GOT3 (cell line): Measurements from ENCODE around the gene TPSB2.

Source experiments
- DNase-seq: peaks from one replicate; lab custom pipeline; 2025; ENCODE audit warnings: mixed read lengths; lab: John Stamatoyannopoulos, UW

Gene TPSB2

DNA sequence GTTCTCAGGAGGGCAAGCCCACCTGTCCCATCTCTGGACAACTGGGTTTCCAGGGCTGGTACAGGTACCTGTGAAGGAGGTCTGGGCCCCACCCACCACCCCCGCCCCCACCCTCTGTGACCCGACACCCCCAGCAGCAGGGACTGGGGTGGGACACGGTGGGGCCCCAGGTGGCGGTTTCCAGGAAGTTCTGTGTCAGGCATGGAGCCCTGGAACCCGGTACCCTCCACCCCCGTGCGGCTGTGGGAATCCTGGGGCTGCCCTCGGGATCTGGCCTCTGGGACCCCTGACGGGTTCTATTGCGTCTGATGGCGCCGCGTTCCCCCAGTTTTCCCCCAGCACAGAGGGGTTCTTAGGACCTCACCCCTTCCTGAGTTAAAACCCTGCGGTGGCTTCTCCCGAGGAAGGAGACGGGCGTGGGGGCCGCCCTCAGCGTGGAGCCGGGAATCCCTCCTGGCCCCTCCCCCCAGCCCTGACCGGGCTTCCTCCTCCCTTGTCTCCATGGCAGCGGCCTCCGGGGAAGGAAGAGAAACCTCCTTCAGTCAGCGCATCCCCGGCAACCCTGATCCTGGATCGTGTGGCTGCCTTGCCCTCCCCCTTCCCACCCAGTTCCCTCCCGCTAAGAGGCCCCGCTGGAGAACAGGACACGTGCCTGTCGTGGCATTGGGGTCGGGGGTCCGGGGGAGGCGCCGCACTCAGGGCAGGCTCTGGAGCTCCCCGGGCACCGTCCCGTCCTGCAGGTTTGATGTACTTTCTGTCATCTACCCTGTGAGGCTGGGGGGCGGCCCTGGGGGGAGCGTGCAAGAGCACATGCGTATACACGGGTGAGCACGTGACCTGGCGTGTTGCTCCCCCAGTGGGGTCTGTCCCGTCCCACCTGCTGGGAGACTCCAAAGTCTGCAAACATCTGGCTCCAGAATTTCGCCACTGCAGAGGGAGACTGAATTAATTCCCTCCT, 46.8 kb downstream of the TPSB2 start:
- DNase-seq, result no peak

GRCh38 chr16:1182316-1182671, 47.7 kb downstream of the TPSB2 start:
- DNase-seq, result peak; percentile 42

- no peak for DNase-seq
Observed at GRCh38 chr16:1181404-1182315, 48.3 kb downstream of the TPSB2 start.

GRCh38 chr16:1180549-1181403, 49.2 kb downstream of the TPSB2 start:
- DNase-seq, result peak; percentile 52
